Activated CD4-positive, CD25-positive, alpha-beta regulatory T cell treated with anti-CD3 and anti-CD28 coated beads, Interleukin-2, amount 50 U/mL, for 16 hours (primary cell): ENCODE measurements around the gene KRTAP1-3.
"Not testable (repeated sequence)": the region's sequence is repeated elsewhere in the genome, so short reads cannot be mapped to it uniquely, and the experiment has no call there.

Source experiments
- DNase-seq: peaks from one replicate; pipeline ENCODE4 v3.0.0-alpha.2; 2020; ENCODE audit warnings: low read depth, low spot score

KRTAP1-3 gene

DNA sequence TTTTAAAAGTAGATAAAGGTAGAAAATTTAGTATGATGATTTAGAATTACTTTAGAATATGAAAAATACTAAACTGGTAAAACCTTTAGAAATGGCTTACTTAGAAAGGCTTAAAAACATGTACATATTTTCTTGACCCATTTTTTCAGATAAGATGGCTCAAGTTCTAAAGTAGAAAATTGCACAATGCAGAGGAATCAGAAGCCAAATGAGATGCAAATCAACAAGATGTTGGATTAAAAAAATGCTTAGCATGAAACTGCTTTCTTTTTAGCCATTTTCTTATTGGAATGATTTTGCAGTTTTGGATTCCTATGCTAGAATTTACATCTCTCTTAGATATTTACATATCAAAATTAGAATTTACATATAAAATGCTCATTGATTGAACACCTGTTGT lies 24.2 kb downstream of the KRTAP1-3 start:
- no peak for DNase-seq

DNA sequence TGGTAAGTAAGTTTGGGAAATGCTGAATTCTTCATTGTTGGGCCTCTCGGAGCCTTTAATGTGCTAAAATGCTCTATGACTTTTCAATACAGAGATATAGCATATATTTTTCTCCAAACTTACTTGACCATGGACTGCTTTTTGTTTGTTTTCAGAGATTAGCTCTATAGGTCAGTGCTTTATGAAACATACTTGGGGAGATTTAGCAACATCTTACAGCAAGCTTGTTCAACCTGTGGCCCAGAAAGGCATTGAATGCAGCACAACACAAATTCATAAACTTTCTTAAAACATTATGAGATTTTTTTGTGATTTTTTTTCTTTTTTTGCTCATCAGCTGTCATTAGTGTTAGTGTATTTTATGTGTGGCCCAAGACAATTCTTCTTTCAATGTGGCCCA lies 24.7 kb downstream of the KRTAP1-3 start:
- DNase-seq: no peak

DNA sequence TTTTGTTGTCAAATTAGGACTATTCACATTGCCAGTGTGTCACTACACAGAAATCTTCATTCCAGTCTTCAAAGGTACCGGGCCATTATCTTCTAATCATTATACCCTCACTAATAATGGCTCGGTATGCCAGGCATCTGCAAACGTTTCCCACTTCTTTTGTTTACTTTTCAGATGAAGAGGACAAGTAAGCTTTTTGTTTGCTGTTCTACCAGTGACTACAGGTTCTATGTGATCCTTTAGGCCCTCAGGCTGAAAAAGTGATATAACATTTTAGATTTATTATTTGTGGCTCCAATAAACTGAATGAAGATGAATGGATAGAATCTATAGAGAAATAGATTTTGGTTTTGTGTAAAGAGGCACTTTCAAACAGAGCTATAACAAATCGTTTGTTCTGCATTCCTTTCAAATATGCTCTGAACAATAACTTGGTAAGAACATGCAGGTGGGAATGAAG lies 25.3 kb downstream of the KRTAP1-3 start:
- no peak for DNase-seq

DNA sequence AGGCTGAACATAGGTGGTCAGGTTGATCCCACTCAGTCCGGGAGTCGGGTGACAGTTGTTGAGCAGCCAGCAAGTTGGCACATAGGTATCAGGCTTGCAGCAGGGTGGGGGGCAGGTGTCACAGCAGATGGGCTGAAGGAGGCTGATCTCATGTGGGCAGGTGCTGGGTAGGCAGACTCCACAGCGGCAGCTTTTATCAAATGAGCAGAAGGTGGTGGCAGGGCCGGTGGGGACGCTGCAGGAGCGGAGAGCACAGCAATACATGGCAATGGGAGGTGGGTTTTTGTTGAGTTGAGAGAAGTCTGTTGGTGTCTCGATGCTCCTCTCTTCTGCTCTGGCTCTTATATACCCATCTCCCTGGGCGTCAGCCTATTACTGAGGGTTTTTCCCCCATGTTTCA lies 25.9 kb downstream of the KRTAP1-3 start, which contains the start of gene KRTAP3-1:
Gene KRTAP3-1, minus strand, starts transcription at position 318 of the 400 bp plus-strand sequence. Its CDS starts 54 bp downstream, at position 264.
- no peak for DNase-seq

DNA sequence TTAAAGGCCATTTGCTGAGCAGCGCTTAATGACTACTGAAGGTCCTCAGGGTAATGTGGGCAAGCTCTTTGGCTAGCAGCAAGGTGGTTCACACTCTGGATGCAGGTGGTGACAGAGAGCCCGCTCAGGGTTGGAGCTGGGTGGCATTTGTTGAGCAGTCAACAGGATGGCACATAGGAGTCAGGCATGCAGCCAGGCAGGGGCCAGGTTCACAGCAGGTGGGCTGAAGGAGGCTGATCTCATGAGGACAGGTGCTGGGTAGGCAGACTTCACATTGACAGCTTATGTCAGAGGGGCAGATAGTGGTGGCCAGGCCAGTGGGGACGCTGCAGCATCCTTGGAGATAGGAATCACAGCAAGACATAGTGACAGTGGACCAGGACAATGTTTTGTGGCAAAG lies 30.3 kb downstream of the KRTAP1-3 start:
- DNase-seq: no peak

- no peak for DNase-seq
Observed at GRCh38 chr17:41003926-41004325, 30.7 kb downstream of the KRTAP1-3 start.

GRCh38 chr17:41002814-41003213 lies 31.9 kb downstream of the KRTAP1-3 start:
- no peak for DNase-seq

GRCh38 chr17:41001795-41002194 lies 32.9 kb downstream of the KRTAP1-3 start:
- DNase-seq: no peak

GRCh38 chr17:40999563-40999962 lies 35.1 kb downstream of the KRTAP1-3 start, which contains the start of gene KRTAP3-2:
Gene KRTAP3-2 (minus strand): TSS chr17:40999906. CDS start chr17:40999853, 53 bp downstream.
- not testable (repeated sequence) for DNase-seq

- DNase-seq: no peak
Observed at GRCh38 chr17:40997361-40997760, 37.3 kb downstream of the KRTAP1-3 start.

DNA sequence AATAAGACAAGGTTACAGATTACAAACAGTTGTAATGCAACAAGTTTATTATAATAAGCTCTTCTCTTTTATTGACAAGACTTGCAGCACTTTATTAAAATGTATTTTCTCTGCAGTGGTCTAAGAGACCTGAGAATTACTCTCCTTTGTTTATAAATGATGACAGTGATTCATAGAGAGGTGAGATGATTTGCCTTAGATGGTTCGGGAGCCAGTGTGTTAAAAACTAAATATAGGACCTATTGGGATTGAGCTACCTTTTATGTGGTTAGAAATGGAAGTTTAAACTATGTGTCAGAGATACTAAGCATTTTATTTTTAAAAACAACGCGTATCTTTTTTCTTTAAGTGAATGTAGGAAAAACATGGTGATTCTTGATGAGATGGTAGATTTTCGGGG lies 37.8 kb downstream of the KRTAP1-3 start:
- DNase-seq: no peak

- DNase-seq: no peak
Observed at GRCh38 chr17:40995116-40995515, 39.6 kb downstream of the KRTAP1-3 start.

- no peak for DNase-seq
Observed at GRCh38 chr17:40993839-40994238, 40.8 kb downstream of the KRTAP1-3 start, which contains the start of gene KRTAP3-3. Gene KRTAP3-3 (minus strand): TSS chr17:40994164. CDS start chr17:40994097, 67 bp downstream.

GRCh38 chr17:40993084-40993483 lies 41.6 kb downstream of the KRTAP1-3 start:
- DNase-seq: no peak

DNA sequence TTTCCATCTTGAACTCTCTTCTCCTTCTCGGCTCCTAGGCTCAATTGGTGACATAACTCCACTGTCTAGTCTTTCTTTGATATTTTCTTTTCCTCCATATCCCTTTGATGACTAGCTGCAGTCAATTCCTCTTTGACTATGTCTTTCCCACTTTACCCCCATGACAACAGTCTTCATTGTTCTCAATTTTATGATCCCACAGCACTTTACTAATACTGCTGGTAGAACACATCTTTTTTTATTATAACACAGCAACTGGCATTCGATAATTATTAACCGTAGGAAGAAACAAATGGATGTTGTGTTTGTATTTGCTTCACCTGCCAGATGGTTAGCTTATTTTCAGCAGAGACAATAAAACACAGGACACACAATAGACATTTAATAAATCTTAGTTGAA lies 42.0 kb downstream of the KRTAP1-3 start:
- DNase-seq: no peak

DNA sequence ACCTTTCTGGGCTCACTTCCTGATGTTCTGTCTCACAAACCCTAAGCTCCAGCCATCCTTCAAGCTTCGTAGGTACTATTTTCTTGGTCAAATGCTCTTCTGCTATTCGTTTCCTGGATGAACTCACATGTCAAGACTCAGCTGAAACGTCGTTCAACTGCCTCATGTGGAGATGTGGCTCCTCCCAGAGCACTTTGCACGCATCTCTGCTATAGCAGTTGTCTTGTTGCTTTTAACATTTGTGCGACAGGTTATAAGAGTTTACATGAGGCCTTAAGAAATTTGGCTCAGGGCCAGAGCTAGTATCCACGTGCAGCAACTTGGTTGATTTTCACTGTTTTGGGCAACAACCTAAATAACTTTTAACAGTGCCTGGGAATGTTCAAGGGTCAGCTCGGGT lies 47.8 kb downstream of the KRTAP1-3 start:
- DNase-seq: no peak

GRCh38 chr17:40984226-40984625 lies 50.4 kb downstream of the KRTAP1-3 start, which contains the start of gene KRT40:
Gene KRT40 (minus strand): TSS chr17:40984326. CDS start chr17:40984273, 53 bp downstream.
- DNase-seq: no peak
